ENCODE measurements around the gene ECI2.

DNA sequence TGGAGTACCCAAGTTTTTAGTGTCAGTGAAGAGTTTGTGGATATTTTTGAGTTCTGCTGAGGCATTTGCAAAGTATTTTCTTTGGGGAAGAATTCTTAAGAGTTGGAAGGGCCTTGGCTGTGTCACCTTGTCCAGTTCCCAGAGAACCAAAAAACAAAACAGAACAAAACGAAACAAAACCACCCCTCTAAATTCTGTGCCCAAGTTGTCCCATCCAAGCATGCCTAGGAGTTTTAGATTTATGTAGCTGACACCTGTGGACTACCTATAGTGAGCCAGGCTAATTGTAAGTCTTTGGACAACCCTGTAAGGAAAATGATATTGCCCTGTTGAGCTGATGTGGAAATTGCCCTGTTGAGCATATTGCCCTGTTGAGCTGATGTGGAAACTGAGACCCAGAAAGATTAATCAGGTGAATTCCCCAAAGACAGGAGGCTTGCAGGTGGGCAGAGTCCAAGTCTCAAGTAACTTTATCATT lies 1.0 kb upstream of the ECI2 start:
- TF ChIP-seq, protein P1, sequence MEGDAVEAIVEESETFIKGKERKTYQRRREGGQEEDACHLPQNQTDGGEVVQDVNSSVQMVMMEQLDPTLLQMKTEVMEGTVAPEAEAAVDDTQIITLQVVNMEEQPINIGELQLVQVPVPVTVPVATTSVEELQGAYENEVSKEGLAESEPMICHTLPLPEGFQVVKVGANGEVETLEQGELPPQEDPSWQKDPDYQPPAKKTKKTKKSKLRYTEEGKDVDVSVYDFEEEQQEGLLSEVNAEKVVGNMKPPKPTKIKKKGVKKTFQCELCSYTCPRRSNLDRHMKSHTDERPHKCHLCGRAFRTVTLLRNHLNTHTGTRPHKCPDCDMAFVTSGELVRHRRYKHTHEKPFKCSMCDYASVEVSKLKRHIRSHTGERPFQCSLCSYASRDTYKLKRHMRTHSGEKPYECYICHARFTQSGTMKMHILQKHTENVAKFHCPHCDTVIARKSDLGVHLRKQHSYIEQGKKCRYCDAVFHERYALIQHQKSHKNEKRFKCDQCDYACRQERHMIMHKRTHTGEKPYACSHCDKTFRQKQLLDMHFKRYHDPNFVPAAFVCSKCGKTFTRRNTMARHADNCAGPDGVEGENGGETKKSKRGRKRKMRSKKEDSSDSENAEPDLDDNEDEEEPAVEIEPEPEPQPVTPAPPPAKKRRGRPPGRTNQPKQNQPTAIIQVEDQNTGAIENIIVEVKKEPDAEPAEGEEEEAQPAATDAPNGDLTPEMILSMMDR (conservative IDR thresholded peaks at IDR 0.05; ENCODE audit: low read length): no peak
- no peak for TF ChIP-seq EZH2phosphoT487 (IDR thresholded peaks at IDR 0.05; ENCODE audit: borderline replicate concordance)

Measured in Loucy (cell line).